Neural crest cell (in vitro differentiated cells): ENCODE measurements around the gene CENPP. TPM values are rescaled to one million over a fixed set of nuclear protein-coding genes. Genes with fewer than 3 reads are reported as not detected.

ENCODE experiments used
- DNase-seq: peaks from one replicate; pipeline ENCODE4 v3.0.0; 2021; ENCODE audit warnings: low read depth, mixed read lengths, low spot score
- H3K27ac Mint-ChIP-seq: one replicate; pipeline ENCODE4 v1.8.0; 2021; ENCODE audit warnings: mild to moderate bottlenecking, mixed read lengths; ENCODE audit not compliant: unreplicated experiment
- H3K27me3 Mint-ChIP-seq: 2 replicates; pipeline ENCODE4 v1.8.0; 2021; ENCODE audit warnings: low read depth, mild to moderate bottlenecking, mixed read lengths
- H3K36me3 Mint-ChIP-seq: 2 replicates; pipeline ENCODE4 v1.8.0; 2021; ENCODE audit warnings: low read depth, mild to moderate bottlenecking, mixed read lengths
- H3K4me1 Mint-ChIP-seq: 2 replicates; pipeline ENCODE4 v1.8.0; 2021; ENCODE audit warnings: mixed read lengths
- H3K4me3 Mint-ChIP-seq: one replicate; pipeline ENCODE4 v1.8.0; 2021; ENCODE audit warnings: mild to moderate bottlenecking, mixed read lengths
- H3K9me3 Mint-ChIP-seq: 2 replicates; pipeline ENCODE4 v1.8.0; 2021; ENCODE audit warnings: mixed read lengths
- total RNA-seq: library from RNA; stranded (reverse); gene quantifications from 2 replicates; pipeline ENCODE4 v1.2.1, GENCODE V29; 2021
- TF ChIP-seq, protein P1 (sequence below): fragments of 200-600 bp; sonication (generic); conservative IDR thresholded peaks from 2 replicates; pipeline ENCODE4 v1.5.0; 2021; ENCODE audit warnings: antibody characterized with exemption, mild to moderate bottlenecking

Gene CENPP
- total RNA-seq, 1 donor from 2014 or later, result 15.7 TPM

DNA sequence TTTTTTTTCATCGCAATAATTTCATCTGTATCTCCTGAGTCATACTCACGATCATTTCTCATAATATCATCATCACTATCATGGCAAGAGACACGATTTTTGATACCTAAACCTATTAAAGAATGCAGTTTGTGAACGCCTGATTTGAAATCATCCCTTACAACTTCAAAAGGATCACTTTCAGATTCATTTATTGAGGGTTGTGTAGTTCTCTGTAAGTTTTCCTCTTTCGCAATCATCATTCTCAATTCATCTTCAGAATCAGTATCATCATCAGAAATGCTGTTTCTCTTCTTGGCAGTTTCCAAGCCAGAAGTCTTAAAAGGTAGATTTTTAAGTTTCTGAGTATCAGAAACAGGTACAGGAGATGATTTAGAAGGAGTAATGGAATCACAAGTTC is 10.3 kb upstream of the CENPP start:
- TF ChIP-seq, protein P1, sequence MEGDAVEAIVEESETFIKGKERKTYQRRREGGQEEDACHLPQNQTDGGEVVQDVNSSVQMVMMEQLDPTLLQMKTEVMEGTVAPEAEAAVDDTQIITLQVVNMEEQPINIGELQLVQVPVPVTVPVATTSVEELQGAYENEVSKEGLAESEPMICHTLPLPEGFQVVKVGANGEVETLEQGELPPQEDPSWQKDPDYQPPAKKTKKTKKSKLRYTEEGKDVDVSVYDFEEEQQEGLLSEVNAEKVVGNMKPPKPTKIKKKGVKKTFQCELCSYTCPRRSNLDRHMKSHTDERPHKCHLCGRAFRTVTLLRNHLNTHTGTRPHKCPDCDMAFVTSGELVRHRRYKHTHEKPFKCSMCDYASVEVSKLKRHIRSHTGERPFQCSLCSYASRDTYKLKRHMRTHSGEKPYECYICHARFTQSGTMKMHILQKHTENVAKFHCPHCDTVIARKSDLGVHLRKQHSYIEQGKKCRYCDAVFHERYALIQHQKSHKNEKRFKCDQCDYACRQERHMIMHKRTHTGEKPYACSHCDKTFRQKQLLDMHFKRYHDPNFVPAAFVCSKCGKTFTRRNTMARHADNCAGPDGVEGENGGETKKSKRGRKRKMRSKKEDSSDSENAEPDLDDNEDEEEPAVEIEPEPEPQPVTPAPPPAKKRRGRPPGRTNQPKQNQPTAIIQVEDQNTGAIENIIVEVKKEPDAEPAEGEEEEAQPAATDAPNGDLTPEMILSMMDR, result no peak
- no peaks in the 10 kb centered on the region for H3K4me1 Mint-ChIP-seq
- H3K36me3 Mint-ChIP-seq, result peaks cover 13% of the 10 kb centered on the region
- H3K27me3 Mint-ChIP-seq, result no peaks in the 10 kb centered on the region
- H3K4me3 Mint-ChIP-seq, result no peak overlapping the region
- no peak overlapping the region for H3K27ac Mint-ChIP-seq
- DNase-seq, result no peak
- H3K9me3 Mint-ChIP-seq, result no peaks in the 10 kb centered on the region

DNA sequence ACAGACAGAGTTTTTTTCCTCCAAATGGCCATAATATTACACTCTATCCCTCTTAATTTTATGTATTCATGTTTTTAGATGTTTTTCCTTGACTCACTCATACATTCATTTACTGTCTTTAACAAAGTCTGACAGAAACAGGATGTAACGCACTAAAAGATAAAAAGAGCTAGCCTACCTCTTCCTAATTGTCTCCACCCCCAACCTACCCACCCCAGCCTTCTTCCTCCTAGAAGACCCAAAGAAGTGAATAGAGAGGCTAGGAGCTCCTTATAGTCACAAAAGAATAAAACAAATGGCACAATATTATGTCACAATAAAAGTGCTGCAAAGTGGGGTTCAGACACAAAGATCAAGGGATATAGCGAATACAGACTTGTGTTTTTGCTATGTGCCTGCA is 1.3 kb upstream of the CENPP start:
- TF ChIP-seq, protein P1, result no peak
- H3K27me3 Mint-ChIP-seq, result no peaks in the 10 kb centered on the region
- DNase-seq, result no peak
- no peaks in the 10 kb centered on the region for H3K9me3 Mint-ChIP-seq
- H3K4me3 Mint-ChIP-seq, result peak overlapping the region; percentile 99
- H3K4me1 Mint-ChIP-seq, result peaks cover 30% of the 10 kb centered on the region
- no peaks in the 10 kb centered on the region for H3K36me3 Mint-ChIP-seq
- peak overlapping the region; percentile 30 for H3K27ac Mint-ChIP-seq

DNA sequence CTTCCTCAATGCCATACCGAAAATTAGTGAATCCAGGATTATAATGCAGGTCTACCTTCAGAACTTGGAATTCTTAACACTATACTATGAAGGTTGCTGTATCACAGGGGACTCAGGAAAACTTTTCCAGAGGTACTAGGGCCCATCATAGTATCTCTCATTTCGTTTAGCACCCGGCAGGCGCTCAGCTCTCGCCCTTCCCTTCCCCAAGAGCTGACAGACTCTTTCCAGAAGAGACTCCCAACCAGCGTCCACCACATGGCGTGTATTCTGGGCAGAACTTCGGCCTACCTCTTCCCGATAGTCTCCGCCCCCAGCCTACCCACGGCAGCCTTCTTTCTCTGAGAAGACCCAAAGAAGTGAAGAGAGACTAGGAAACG is 874 bp upstream of the CENPP start:
- no peaks in the 10 kb centered on the region for H3K36me3 Mint-ChIP-seq
- no peak for DNase-seq
- no peaks in the 10 kb centered on the region for H3K9me3 Mint-ChIP-seq
- peak overlapping the region; percentile 99 for H3K27ac Mint-ChIP-seq
- H3K27me3 Mint-ChIP-seq, result no peaks in the 10 kb centered on the region
- H3K4me3 Mint-ChIP-seq, result peak overlapping the region; percentile 99
- TF ChIP-seq, protein P1, result peak; percentile 15
- peaks cover 30% of the 10 kb centered on the region for H3K4me1 Mint-ChIP-seq

DNA sequence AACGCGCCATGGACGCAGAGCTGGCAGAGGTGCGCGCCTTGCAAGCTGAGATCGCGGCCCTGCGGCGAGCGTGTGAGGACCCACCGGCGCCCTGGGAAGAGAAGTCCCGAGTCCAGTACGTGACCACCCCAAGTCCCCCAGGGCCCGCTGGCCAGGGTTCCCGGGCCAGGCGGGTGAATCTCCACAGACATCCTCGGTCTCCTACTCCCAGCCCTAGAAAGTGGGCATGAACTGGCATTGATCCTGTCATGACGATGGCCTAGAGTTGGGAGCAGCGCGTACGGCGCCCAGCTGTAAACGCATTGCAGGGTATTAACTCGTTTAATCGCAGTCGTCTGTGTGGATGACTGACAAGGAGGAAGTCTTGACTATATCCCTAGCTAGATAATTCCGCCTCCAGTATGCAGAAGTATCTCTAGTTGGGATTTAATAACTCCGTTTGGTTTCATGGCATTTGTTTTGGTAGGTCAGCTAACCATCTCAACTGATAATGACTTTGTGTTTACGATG is 293 bp downstream of the CENPP start:
- Mint-ChIP-seq H3K36me3 (no peaks in the 10 kb centered on the region), H3K27me3 (no peaks in the 10 kb centered on the region)
- TF ChIP-seq, protein P1, result no peak

DNA sequence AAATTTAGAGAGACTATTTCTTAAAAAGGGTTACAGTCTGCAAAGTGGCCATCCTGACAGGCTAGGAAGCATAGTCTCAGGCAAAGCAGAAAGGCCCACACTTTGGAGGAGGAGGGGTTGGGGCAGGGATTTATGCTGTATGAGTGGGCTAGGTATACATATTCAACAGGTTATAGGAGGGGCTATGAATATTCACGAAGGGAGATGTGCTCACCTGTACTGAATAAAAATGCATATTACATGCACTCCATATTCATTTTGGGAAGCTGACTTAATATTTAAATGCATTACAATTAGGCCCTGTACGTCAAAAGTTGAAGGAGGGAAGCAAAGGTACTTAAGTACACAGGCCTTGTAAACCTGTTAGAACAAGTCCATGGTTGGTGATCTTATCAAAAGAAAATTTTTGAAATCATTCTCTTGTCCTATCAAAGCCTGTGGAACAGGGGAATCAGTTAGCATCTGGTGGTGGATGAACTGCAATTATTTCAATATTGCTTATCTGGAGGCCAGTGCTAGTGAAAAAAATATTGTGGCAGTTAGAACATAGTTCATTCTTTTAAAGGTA is 1.6 kb downstream of the CENPP start:
- Mint-ChIP-seq H3K36me3 (no peaks in the 10 kb centered on the region), H3K4me3 (peak overlapping the region; percentile 99), H3K27me3 (no peaks in the 10 kb centered on the region), H3K27ac (no peak overlapping the region), H3K9me3 (no peaks in the 10 kb centered on the region), H3K4me1 (peaks cover 30% of the 10 kb centered on the region)
- no peak for DNase-seq
- TF ChIP-seq, protein P1, result no peak

More for the DNA sequence above, 293 bp downstream of the CENPP start:
- Mint-ChIP-seq H3K9me3 (no peaks in the 10 kb centered on the region), H3K4me3 (peak overlapping the region; percentile 99), H3K4me1 (peaks cover 30% of the 10 kb centered on the region), H3K27ac (peak overlapping the region; percentile 99)
- no peak for DNase-seq
